ENCODE measurements around the gene DDX17. TPM values are rescaled to one million over a fixed set of nuclear protein-coding genes. Genes with fewer than 3 reads are reported as not detected.

Gene DDX17
- total and polyA plus RNA-seq, 2 of the 8 experiments (the other 6 are each of a cell fraction or from before 2014, with no cell fraction given), result 437 to 441 TPM

DNA sequence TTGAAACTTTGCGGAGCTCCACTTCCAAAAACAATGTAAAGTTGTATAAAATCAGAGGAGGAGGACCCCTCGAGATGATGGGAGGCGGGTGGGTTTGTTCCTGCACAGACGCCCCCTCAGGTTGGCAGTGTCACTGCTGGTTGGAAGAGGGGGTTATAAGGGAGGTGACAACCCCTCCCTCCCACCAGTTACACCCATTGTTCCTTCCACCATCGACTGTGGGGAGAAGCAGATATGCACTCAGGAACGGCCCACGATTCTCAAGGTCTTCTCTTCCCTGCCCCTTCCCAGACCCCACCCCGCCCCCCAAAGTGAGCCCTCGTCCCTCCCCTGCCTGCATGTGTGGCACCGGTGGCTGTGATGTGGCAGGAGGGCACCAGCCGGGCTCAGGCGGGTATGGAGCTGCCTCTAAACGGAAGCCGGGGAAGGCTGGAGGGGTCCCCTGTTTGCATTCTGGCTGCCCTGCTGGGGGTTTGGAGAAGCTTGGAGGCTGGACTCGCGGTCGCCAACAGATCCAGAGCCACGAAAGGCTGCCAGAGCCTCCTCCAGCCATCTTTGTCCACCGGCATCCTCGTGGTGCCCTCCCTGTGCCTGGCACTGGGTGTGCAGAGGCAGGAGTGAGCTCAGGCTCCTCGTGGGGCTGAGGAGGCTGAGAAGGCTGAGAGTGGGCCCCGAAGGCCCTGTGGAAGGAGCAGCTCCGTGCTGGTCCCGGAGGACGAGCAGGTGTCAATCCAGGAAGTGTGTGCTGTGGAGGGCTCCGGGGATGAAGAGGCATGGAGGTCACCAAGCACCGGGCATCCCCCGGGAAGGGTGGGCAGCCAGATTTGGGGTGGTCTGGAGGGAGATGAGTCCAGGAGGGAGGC, 37.4 kb downstream of the DDX17 start:
- H3K27me3 ChIP-seq (replicated peaks in 1 of 4; ENCODE audit: control insufficient read depth in 3 of 4, extremely low read depth in 1 of 4, insufficient read depth in 3 of 4, low read length in 3 of 4), result peaks cover 0 to 24% (median 12%) of the 10 kb centered on the region in 4 experiments; a peak in 6 of 7 replicates
- no peak overlapping the region for H2AK5ac ChIP-seq (ENCODE audit: low read depth, low read length)
- H3K4ac ChIP-seq (replicated peaks; ENCODE audit: insufficient read length, low read depth, low read length), result no peak overlapping the region
- H3K4me1 ChIP-seq (replicated peaks in 1 of 4; ENCODE audit: control insufficient read depth in 3 of 4, insufficient read depth in 4 of 4, low read length in 3 of 4), result peaks cover 0 to 12% (median 7%) of the 10 kb centered on the region in 4 experiments; a peak in 5 of 7 replicates
- H2BK120ac ChIP-seq (replicated peaks; ENCODE audit: low read depth, low read length), result no peak overlapping the region
- H3K79me1 ChIP-seq (ENCODE audit: low read depth, low read length), result no peaks in the 10 kb centered on the region
- POLR2A ChIA-PET (ENCODE audit: partially characterized antibody), result interaction anchor here (1.6 to 40.8 kb wide), 4 partner anchors 9 to 39 kb away, joined by 4 to 1102 read pairs (median 5); no protein-coding TSS in a partner anchor
- WGBS, 2 experiments (ENCODE audit: extremely low coverage in 1 of 2, insufficient coverage in 1 of 2, insufficient read length in 1 of 2, insufficient replicate concordance in 2 of 2, low coverage in 1 of 2, low lambda C conversion rate in 2 of 2, missing lambda C conversion rate in 1 of 2), result 74% methylated on average over 22 of the region's 28 CpGs; no CpG with 5 or more reads in 1 of the 2 experiments
- DNase-seq (ENCODE audit: low read depth in 1 of 2, low spot score in 2 of 2), result no peak
- H2BK15ac ChIP-seq (ENCODE audit: low read length), result no peak overlapping the region
- peak overlapping the region; percentile 97 for H4K91ac ChIP-seq (replicated peaks; ENCODE audit: insufficient read length, low read length)
- no peak for FAIRE-seq
- H4K8ac ChIP-seq (ENCODE audit: extremely low read depth, insufficient read depth, low read length), result peak overlapping the region; percentile 82
- H3K36me3 ChIP-seq (ENCODE audit: control insufficient read depth in 2 of 4, insufficient read depth in 4 of 4, low read length in 3 of 4), result no peaks in the 10 kb centered on the region
- no peak overlapping the region for H3K14ac ChIP-seq (ENCODE audit: insufficient read length)
- H2BK12ac ChIP-seq (ENCODE audit: low read depth, low read length), result no peak overlapping the region
- no peak for TF ChIP-seq KDM1A (IDR thresholded peaks at IDR 0.05; ENCODE audit: borderline replicate concordance, low read length)
- no peak for TF ChIP-seq CBX5 (IDR thresholded peaks at IDR 0.05; ENCODE audit: low read depth, low read length)
- TF ChIP-seq, protein P1, sequence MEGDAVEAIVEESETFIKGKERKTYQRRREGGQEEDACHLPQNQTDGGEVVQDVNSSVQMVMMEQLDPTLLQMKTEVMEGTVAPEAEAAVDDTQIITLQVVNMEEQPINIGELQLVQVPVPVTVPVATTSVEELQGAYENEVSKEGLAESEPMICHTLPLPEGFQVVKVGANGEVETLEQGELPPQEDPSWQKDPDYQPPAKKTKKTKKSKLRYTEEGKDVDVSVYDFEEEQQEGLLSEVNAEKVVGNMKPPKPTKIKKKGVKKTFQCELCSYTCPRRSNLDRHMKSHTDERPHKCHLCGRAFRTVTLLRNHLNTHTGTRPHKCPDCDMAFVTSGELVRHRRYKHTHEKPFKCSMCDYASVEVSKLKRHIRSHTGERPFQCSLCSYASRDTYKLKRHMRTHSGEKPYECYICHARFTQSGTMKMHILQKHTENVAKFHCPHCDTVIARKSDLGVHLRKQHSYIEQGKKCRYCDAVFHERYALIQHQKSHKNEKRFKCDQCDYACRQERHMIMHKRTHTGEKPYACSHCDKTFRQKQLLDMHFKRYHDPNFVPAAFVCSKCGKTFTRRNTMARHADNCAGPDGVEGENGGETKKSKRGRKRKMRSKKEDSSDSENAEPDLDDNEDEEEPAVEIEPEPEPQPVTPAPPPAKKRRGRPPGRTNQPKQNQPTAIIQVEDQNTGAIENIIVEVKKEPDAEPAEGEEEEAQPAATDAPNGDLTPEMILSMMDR (IDR thresholded peaks at IDR 0.05; ENCODE audit: control extremely low read depth in 1 of 3, insufficient read depth in 1 of 3, low read depth in 1 of 3, low read length in 3 of 3), result peak; percentile 28 to 60 (median 56); a peak in 3 of 4 replicates
- TF ChIP-seq CREB1 (IDR thresholded peaks at IDR 0.05), result no peak
- TF ChIP-seq EZH2 (IDR thresholded peaks at IDR 0.05; ENCODE audit: low read depth, low read length, severe bottlenecking), result no peak
- peaks cover 9% of the 10 kb centered on the region; the same call in 1 of the 2 replicates for H3K23me2 ChIP-seq (ENCODE audit: low read depth, low read length)
- peak overlapping the region; percentile 94; the same call in 1 of the 2 replicates for H2AFZ ChIP-seq (ENCODE audit: low read length)
- CTCF ChIA-PET (ENCODE audit: partially characterized antibody), result interaction anchor here (1.0 to 2.6 kb wide), 13 partner anchors 9 to 145 kb away, joined by 3 to 11 read pairs (median 4); no protein-coding TSS in a partner anchor
- no peak overlapping the region for H3K56ac ChIP-seq (replicated peaks; ENCODE audit: insufficient read length, low read depth, low read length)
- no peak overlapping the region for H2BK20ac ChIP-seq (ENCODE audit: low read length)
- no peaks in the 10 kb centered on the region for H3K79me2 ChIP-seq (ENCODE audit: control insufficient read depth in 1 of 2, insufficient read depth in 2 of 2, low read length in 2 of 2)
- no peaks in the 10 kb centered on the region for H4K20me1 ChIP-seq (replicated peaks in 1 of 2; ENCODE audit: control insufficient read depth in 1 of 2, insufficient read depth in 2 of 2, low read length in 2 of 2)
- H3K9me3 ChIP-seq (ENCODE audit: insufficient read depth in 2 of 2, low read depth in 1 of 2, low read length in 1 of 2), result no peaks in the 10 kb centered on the region
- no peak overlapping the region for H3K23ac ChIP-seq (ENCODE audit: insufficient read length)
- H3K9ac ChIP-seq (replicated peaks in 1 of 4; ENCODE audit: extremely low read depth in 1 of 4, low read depth in 3 of 4, low read length in 3 of 4), result no peak overlapping the region
- peak overlapping the region; percentile 44 to 69 (median 62) for H3K4me3 ChIP-seq (ENCODE audit: extremely low read depth in 1 of 4, insufficient read depth in 2 of 4, low read depth in 3 of 4, low read length in 4 of 4)
- no peak overlapping the region for H3K27ac ChIP-seq (ENCODE audit: low read depth, low read length)
- peak overlapping the region; percentile 97; the same call in 1 of the 2 replicates for H3K18ac ChIP-seq (ENCODE audit: extremely low read depth, low read length)
- peak overlapping the region; percentile 46 for H4K5ac ChIP-seq (ENCODE audit: insufficient read length, low read depth, low read length)
- peak overlapping the region; percentile 70 to 95 for H3K4me2 ChIP-seq (ENCODE audit: insufficient read depth in 1 of 2, low read depth in 2 of 2, low read length in 2 of 2)
- no peak overlapping the region for H2BK5ac ChIP-seq (ENCODE audit: low read depth, low read length)
